ENCODE data around the gene CTNNBL1.

CTNNBL1 gene

GRCh38 chr20:37880726-37881591, 187.1 kb downstream of the CTNNBL1 start:
- DNase-seq (ENCODE audit: low read depth): no peak

GRCh38 chr20:37881601-37882343, 187.9 kb downstream of the CTNNBL1 start:
- no peak for DNase-seq (ENCODE audit: low read depth)

DNA sequence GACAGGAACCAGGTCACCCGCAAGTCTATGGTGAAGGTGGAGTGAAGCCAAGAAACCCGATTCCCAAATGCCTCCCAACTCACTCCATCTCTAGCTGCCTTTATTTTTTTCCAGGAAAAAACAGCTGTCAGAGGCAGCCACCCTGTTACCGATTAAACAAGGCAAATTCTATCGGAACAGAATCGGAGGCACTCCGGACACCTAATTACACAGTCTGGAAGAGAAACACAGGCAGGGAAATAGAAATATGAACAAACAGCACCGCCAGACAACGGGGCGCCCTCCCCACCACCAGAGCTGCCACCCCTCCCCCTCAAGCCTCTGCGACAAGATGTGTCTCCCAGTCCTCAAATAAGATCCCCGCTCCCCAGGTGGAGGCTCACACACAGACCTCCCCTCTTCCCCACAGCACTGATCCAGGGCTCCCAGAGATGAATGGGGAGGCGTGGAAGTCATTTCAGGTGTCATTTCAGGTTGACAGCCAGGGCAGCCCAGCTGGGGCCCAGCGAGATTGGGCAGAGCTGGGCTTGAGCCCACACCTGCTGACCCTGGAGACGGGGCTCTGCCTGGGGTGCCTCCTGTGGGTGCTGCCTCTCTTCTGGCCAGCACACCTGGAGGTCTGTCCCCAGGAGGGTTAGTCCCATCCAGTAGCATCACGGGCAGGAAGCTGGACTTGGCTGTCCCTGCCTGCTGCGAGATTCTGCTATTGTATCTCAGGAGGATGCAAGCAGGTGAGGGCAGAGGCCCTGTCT, 189.3 kb downstream of the CTNNBL1 start:
- DNase-seq (ENCODE audit: low read depth): no peak

- DNase-seq (ENCODE audit: low read depth): no peak
These were observed 191.2 kb downstream of the CTNNBL1 start for GRCh38 chr20:37885042-37885441.

DNA sequence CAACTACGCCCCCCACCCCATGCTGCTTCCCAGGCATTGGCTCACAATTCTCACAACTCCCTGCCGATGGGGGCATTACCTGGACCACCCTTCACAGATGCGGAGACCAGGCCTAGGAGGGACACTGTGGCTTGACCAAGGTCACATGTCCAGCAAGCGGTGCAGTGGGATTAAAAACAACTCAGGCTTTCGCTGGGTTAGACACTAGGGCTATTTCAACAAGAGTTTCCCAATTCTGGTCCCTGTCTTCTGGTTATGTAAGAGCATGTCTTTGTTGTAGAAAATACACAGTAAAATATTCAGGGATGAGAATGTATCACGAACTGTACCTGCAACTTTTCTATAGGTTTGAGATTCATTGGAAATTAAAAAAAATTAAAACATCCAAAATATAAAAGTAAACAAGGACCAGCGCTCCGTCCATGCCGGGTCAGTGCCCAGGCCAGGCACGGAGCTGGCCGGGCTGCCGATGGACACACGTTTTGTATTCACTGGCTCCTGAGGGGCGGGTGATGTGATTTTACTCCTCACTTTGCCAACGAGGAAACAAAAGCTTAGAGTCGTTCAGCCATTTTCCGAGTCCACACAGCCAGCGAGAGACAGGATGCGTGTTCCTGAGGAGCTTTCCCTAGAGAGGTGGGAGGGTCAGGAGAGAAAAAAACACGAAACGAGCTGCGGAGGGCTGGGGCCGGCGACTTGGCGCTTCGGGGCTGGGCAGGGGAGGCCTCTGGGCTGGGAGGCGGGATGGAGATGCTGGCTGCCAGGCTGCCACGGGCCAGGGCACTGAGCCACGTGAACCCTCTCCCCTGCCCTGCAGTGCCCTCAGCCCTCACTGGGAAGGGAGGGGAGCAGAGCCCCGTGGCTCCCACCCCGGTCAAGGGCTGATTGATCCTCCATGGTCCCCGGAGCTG, 192.0 kb downstream of the CTNNBL1 start:
- DNase-seq (ENCODE audit: low read depth): no peak

GRCh38 chr20:37886851-37887297, 193.0 kb downstream of the CTNNBL1 start:
- DNase-seq (ENCODE audit: low read depth): no peak

- no peak for DNase-seq (ENCODE audit: low read depth)
These were observed 194.8 kb downstream of the CTNNBL1 start for GRCh38 chr20:37888641-37889040.

- DNase-seq (ENCODE audit: low read depth): no peak
These were observed 196.3 kb downstream of the CTNNBL1 start for GRCh38 chr20:37890108-37890507.

- DNase-seq (ENCODE audit: low read depth): no peak
These were observed 196.8 kb downstream of the CTNNBL1 start for GRCh38 chr20:37890643-37891042.

DNA sequence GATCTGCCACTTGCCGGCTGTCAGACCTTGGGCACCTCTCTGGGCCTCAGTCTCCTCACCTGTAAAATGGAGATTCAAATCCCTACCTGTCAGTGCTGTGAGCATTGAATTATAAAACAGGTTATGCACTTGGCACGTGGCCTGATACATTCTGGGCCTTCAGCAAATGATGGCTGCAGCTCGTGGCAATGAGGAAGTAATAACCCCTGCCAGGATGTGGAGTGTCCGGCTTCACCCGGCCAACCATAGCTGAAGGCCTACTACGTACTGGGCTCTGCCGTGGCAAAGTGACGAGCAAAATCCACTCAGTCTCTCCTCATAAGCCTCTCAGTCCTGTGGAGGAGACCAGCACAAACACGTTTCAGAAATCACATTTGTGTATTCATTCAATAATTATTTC, 198.2 kb downstream of the CTNNBL1 start:
- DNase-seq (ENCODE audit: low read depth): no peak

DNA sequence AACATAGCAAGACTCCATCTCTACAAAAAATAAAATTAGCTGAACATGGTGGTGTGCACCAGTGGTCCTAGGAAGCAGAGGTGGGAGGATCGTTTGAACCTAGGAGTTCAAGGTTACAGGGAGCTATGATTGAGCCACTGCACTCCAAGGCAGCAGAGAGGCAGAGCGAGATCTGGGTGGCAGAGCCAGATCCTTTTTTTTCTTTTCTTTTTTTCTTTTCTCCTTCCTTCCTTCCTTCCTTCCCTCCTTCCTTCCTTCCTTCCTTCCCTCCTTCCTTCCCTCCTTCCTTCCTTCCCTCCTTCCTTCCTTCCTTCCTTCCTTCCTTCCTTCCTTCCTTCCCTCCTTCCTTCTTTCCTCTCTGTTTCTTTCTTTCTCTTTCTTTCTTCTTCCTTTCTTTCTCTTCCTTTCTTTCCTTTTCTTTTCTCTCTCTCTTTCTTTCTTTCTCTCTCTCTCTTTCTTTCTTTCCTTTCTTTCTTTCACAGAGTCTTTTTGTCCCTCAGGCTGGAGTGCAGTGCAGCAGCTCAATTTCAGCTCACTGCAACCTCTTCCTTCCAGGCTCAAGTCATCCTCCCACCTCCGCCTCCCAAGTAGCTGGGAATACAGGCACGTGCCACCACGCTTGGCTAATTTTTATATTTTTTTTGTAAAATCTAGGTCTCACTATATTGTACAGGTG, 199.9 kb downstream of the CTNNBL1 start:
- DNase-seq (ENCODE audit: low read depth): no peak

GRCh38 chr20:37894454-37894853, 200.6 kb downstream of the CTNNBL1 start:
- no peak for DNase-seq (ENCODE audit: low read depth)

DNA sequence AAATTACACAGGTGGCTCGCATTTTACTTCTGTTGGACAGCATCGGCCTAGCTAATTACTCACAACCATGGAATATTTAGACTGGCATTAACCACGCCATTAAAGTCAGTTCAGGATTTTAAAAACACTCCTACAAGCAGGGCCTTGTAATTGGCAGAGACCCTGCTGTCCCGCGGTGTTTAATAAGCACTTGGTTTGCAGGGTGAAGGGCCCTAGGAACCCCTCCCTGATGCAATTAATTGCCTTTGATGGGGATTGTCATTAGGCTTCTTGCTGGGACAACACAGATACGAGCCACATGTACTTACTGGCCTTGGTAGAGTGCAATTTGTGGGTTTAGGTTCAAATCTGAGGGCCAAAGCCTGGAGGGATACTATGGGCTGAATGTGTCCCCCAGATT, 201.3 kb downstream of the CTNNBL1 start:
- DNase-seq (ENCODE audit: low read depth): no peak

GRCh38 chr20:37896932-37897548, 203.2 kb downstream of the CTNNBL1 start:
- no peak for DNase-seq (ENCODE audit: low read depth)

- DNase-seq (ENCODE audit: low read depth): no peak
These were observed 204.6 kb downstream of the CTNNBL1 start for GRCh38 chr20:37898233-37899104.

GRCh38 chr20:37899105-37900045, 205.5 kb downstream of the CTNNBL1 start:
- no peak for DNase-seq (ENCODE audit: low read depth)

DNA sequence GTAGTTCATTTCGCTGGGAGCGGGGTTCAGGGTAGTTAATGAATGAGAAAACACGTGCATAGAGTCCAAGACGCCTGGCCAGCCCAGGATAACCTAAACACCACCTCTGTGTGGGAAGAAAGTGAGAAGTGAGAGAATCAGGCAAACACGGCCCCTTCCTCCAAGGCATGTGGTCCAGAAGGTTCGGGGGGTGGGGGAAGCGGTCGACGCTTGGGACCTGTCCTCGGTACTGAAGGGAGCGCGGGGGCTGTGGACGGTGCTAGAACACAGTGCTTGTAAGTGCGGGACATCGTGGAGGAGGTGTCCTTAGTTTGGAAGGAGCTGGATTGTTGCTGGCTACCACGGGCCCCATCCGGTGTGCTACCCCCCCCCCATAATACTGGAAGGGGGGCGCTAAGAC, 207.4 kb downstream of the CTNNBL1 start:
- DNase-seq (ENCODE audit: low read depth): no peak

Data from activated T-helper 1 cell treated with Interleukin-2 at 50 U/mL for 16 hours (primary cell).